KOPT-K1 (cell line): ENCODE data around the gene PLEKHA7.

ENCODE experiments used
- H3K27ac ChIP-seq: fragments of 200-600 bp; sonication (generic); 2 replicates; pipeline ENCODE4 v1.5.1; 2016; ENCODE audit warnings: antibody characterized with exemption, mild to moderate bottlenecking, low read depth, low read length; ENCODE audit not compliant: poor library complexity, severe bottlenecking
- H3K36me3 ChIP-seq: fragments of 200-600 bp; sonication (generic); 2 replicates; pipeline ENCODE4 v1.5.1; 2017; ENCODE audit warnings: antibody characterized with exemption, mild to moderate bottlenecking, low read length, moderate library complexity; ENCODE audit not compliant: insufficient read depth
- H3K9me3 ChIP-seq: fragments of 200-600 bp; sonication (generic); 2 replicates; pipeline ENCODE4 v1.5.1; 2017; ENCODE audit warnings: antibody characterized with exemption, low read length, mild to moderate bottlenecking; ENCODE audit not compliant: insufficient read depth, poor library complexity, severe bottlenecking

PLEKHA7 gene

GRCh38 chr11:16781936-16782919, 232.0 kb downstream of the PLEKHA7 start:
- Histone ChIP-seq H3K9me3 (no peaks in the 10 kb centered on the region), H3K36me3 (no peaks in the 10 kb centered on the region), H3K27ac (no peak overlapping the region)

- Histone ChIP-seq H3K27ac (no peak overlapping the region), H3K36me3 (no peaks in the 10 kb centered on the region), H3K9me3 (no peaks in the 10 kb centered on the region)
These were observed 233.3 kb downstream of the PLEKHA7 start for GRCh38 chr11:16780698-16781550.

GRCh38 chr11:16780146-16780545, 234.1 kb downstream of the PLEKHA7 start:
- no peaks in the 10 kb centered on the region for H3K36me3 ChIP-seq
- no peaks in the 10 kb centered on the region for H3K9me3 ChIP-seq
- H3K27ac ChIP-seq = no peak overlapping the region

GRCh38 chr11:16779436-16779835, 234.8 kb downstream of the PLEKHA7 start:
- no peaks in the 10 kb centered on the region for H3K36me3 ChIP-seq
- H3K27ac ChIP-seq = no peak overlapping the region
- H3K9me3 ChIP-seq = no peaks in the 10 kb centered on the region

- H3K9me3 ChIP-seq = no peaks in the 10 kb centered on the region
- H3K36me3 ChIP-seq = no peaks in the 10 kb centered on the region
- no peak overlapping the region for H3K27ac ChIP-seq
These were observed 235.3 kb downstream of the PLEKHA7 start for GRCh38 chr11:16778876-16779275.

- Histone ChIP-seq H3K9me3 (no peaks in the 10 kb centered on the region), H3K36me3 (no peaks in the 10 kb centered on the region), H3K27ac (no peak overlapping the region)
These were observed 235.9 kb downstream of the PLEKHA7 start for GRCh38 chr11:16778286-16778685.

GRCh38 chr11:16777613-16777975, 236.6 kb downstream of the PLEKHA7 start:
- H3K36me3 ChIP-seq = no peaks in the 10 kb centered on the region
- no peak overlapping the region for H3K27ac ChIP-seq
- no peaks in the 10 kb centered on the region for H3K9me3 ChIP-seq

GRCh38 chr11:16776711-16777612, 237.3 kb downstream of the PLEKHA7 start:
- no peaks in the 10 kb centered on the region for H3K9me3 ChIP-seq

GRCh38 chr11:16775614-16776283, 238.5 kb downstream of the PLEKHA7 start:
- Histone ChIP-seq H3K27ac (no peak overlapping the region), H3K9me3 (no peaks in the 10 kb centered on the region), H3K36me3 (no peaks in the 10 kb centered on the region)

More at GRCh38 chr11:16776711-16777612, 237.3 kb downstream of the PLEKHA7 start:
- Histone ChIP-seq H3K36me3 (no peaks in the 10 kb centered on the region), H3K27ac (no peak overlapping the region)

GRCh38 chr11:16774936-16775613, 239.1 kb downstream of the PLEKHA7 start:
- Histone ChIP-seq H3K36me3 (no peaks in the 10 kb centered on the region), H3K9me3 (no peaks in the 10 kb centered on the region), H3K27ac (no peak overlapping the region)

GRCh38 chr11:16773981-16774935, 240.0 kb downstream of the PLEKHA7 start:
- Histone ChIP-seq H3K36me3 (no peaks in the 10 kb centered on the region), H3K9me3 (no peaks in the 10 kb centered on the region)

GRCh38 chr11:16772141-16772512, 242.1 kb downstream of the PLEKHA7 start:
- Histone ChIP-seq H3K9me3 (no peaks in the 10 kb centered on the region), H3K27ac (no peak overlapping the region), H3K36me3 (no peaks in the 10 kb centered on the region)

More at GRCh38 chr11:16773981-16774935, 240.0 kb downstream of the PLEKHA7 start:
- no peak overlapping the region for H3K27ac ChIP-seq
